ENCODE measurements around the gene PKLR. TPM values are rescaled to one million over a fixed set of nuclear protein-coding genes. Genes with fewer than 3 reads are reported as not detected.

The PKLR gene
- total RNA-seq, 1 experiment from 2014 or later, result not detected

GRCh38 chr1:155261852-155262673 is 39.2 kb downstream of the PKLR start, which contains the start of gene SCAMP3:
Gene SCAMP3, minus strand, starts transcription at chr1:155262360. Its CDS starts 209 bp downstream, at chr1:155262151.
- peak within 1 kb of the TSS; percentile 89 to 95 for H3K4me3 Mint-ChIP-seq
- H3K79me2 ChIP-seq (ENCODE audit: insufficient read depth, low read length), result no peaks in the 10 kb centered on the region

More at GRCh38 chr1:155261852-155262673, 39.2 kb downstream of the PKLR start, which contains the start of gene SCAMP3:
- Histone ChIP-seq H3T11ph (ENCODE audit: low read length) (no peak within 1 kb of the TSS), H3K4me1 (ENCODE audit: insufficient read depth, low read length) (0 out of 2 replicates have a peak, but pooled peaks cover 3% of the 10 kb centered on the region), H4K20me1 (ENCODE audit: control insufficient read depth, insufficient read depth, insufficient read length) (no peaks in the 10 kb centered on the region), H3K79me1 (ENCODE audit: insufficient read depth, low read depth, low read length, poor library complexity, severe bottlenecking) (no peaks in the 10 kb centered on the region), H3K27me3 (ENCODE audit: insufficient read depth, low read length) (no peaks in the 10 kb centered on the region), H3K18ac (ENCODE audit: insufficient read length, low read depth, low read length) (no peak within 1 kb of the TSS), H3K27ac (ENCODE audit: insufficient read length, low read depth, low read length) (peak within 1 kb of the TSS; percentile 22), H2BK15ac (ENCODE audit: low read depth, low read length) (no peak within 1 kb of the TSS; the same call in 1 of the 2 replicates), H3K23me2 (ENCODE audit: insufficient read length, low read depth, low read length, poor library complexity, severe bottlenecking) (peaks cover 10% of the 10 kb centered on the region), H4K5ac (ENCODE audit: insufficient read length, low read depth, low read length) (no peak within 1 kb of the TSS), H2BK5ac (ENCODE audit: insufficient read length, low read length) (no peak within 1 kb of the TSS), H4K8ac (replicated peaks; ENCODE audit: insufficient read length, low read depth, low read length) (no peak within 1 kb of the TSS), H2BK12ac (ENCODE audit: insufficient read length, low read depth, low read length) (no peak within 1 kb of the TSS), H3K14ac (ENCODE audit: insufficient read depth, low read length) (no peak within 1 kb of the TSS), H3K4me2 (ENCODE audit: insufficient read depth, insufficient read length, low read length) (peak within 1 kb of the TSS; percentile 85), H3K4ac (ENCODE audit: low read depth, low read length) (no peak within 1 kb of the TSS), H3K23ac (ENCODE audit: insufficient read length, low read depth, low read length) (no peak within 1 kb of the TSS), H2BK120ac (ENCODE audit: low read depth, low read length, poor library complexity, severe bottlenecking) (no peak within 1 kb of the TSS), H2BK20ac (ENCODE audit: low read depth, low read length, poor library complexity, severe bottlenecking) (no peak within 1 kb of the TSS), H3K56ac (ENCODE audit: insufficient read length, low read depth, low read length) (no peak within 1 kb of the TSS), H3K9me3 (ENCODE audit: control insufficient read depth, low read depth, low read length) (no peaks in the 10 kb centered on the region), H3K9ac (ENCODE audit: extremely low read depth, insufficient read length, low read length) (peak within 1 kb of the TSS; percentile 58), H2AK5ac (ENCODE audit: insufficient read length, low read length) (no peak within 1 kb of the TSS), H2AFZ (ENCODE audit: low read length) (no peak within 1 kb of the TSS), H4K91ac (ENCODE audit: insufficient read length, low read depth, low read length) (no peak within 1 kb of the TSS)
- Mint-ChIP-seq H3K36me3 (ENCODE audit: insufficient read depth in 1 of 3, low read depth in 3 of 3) (peaks cover 39 to 75% (median 67%) of the 10 kb centered on the region in 3 experiments; a peak in 6 of 7 replicates), H3K27ac (peak within 1 kb of the TSS; percentile 34 to 95 (median 86)), H3K4me1 (peaks cover 13 to 14% of the 10 kb centered on the region in 2 experiments), H3K9me3 (no peaks in the 10 kb centered on the region; a peak in 1 of 5 replicates), H3K27me3 (ENCODE audit: low read depth) (peaks cover 2% of the 10 kb centered on the region; the same call in 1 of the 2 replicates)
- no CpG with 5 or more reads among the region's 47 CpGs for WGBS (ENCODE audit: extremely low coverage, insufficient read length, low lambda C conversion rate)
- DNase-seq, result peak; percentile 98
- no peak; the same call in 2 of the 3 replicates for TF ChIP-seq CTCF (conservative IDR thresholded peaks at IDR 0.05)
